Neutrophil (primary cell): ENCODE measurements around the gene RHOBTB1.
A peak's percentile ranks its signal among the peaks of the same experiment; 100 is the strongest.

Experiments
- H3K27ac ChIP-seq: fragments of 200-600 bp; sonication (generic); 2 replicates; pipeline ENCODE4 v1.5.1; 2016; ENCODE audit warnings: mild to moderate bottlenecking, moderate library complexity
- H3K27me3 ChIP-seq: fragments of 200-600 bp; sonication (generic); 2 replicates; pipeline ENCODE4 v1.6.0; 2016; ENCODE audit warnings: mild to moderate bottlenecking
- H3K36me3 ChIP-seq: fragments of 200-600 bp; sonication (generic); 2 replicates; pipeline ENCODE4 v1.5.1; 2017
- H3K4me1 ChIP-seq, 2 experiments: fragments of 200-600 bp in 1 of 2; sonication (generic) in 1 of 2; 1 replicate in 1 of 2; 2 replicates in 1 of 2; pipeline versions ENCODE4 v1.5.1 to v1.6.1; 2013 to 2016; ENCODE audit warnings: low read depth in 1 of 2, low read length in 1 of 2, mild to moderate bottlenecking in 1 of 2, moderate library complexity in 1 of 2; ENCODE audit not compliant: control insufficient read depth in 1 of 2, insufficient read depth in 1 of 2
- H3K4me3 ChIP-seq, 2 experiments: fragments of 200-600 bp in 1 of 2; sonication (generic) in 1 of 2; 1 replicate in 1 of 2; 2 replicates in 1 of 2; pipeline ENCODE4 v1.5.1; 2013 to 2016; ENCODE audit warnings: low read depth in 1 of 2, low read length in 1 of 2, mild to moderate bottlenecking in 1 of 2, moderate library complexity in 1 of 2
- H3K9me3 ChIP-seq: fragments of 200-600 bp; sonication (generic); 2 replicates; pipeline ENCODE4 v1.5.1; 2016
- TF ChIP-seq, protein P1 (sequence below): fragments of 200-600 bp; sonication (generic); IDR thresholded peaks from 2 replicates; pipeline ENCODE4 v1.5.1; 2016; ENCODE audit warnings: antibody characterized with exemption

RHOBTB1 gene, protein sequence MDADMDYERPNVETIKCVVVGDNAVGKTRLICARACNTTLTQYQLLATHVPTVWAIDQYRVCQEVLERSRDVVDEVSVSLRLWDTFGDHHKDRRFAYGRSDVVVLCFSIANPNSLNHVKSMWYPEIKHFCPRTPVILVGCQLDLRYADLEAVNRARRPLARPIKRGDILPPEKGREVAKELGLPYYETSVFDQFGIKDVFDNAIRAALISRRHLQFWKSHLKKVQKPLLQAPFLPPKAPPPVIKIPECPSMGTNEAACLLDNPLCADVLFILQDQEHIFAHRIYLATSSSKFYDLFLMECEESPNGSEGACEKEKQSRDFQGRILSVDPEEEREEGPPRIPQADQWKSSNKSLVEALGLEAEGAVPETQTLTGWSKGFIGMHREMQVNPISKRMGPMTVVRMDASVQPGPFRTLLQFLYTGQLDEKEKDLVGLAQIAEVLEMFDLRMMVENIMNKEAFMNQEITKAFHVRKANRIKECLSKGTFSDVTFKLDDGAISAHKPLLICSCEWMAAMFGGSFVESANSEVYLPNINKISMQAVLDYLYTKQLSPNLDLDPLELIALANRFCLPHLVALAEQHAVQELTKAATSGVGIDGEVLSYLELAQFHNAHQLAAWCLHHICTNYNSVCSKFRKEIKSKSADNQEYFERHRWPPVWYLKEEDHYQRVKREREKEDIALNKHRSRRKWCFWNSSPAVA

DNA sequence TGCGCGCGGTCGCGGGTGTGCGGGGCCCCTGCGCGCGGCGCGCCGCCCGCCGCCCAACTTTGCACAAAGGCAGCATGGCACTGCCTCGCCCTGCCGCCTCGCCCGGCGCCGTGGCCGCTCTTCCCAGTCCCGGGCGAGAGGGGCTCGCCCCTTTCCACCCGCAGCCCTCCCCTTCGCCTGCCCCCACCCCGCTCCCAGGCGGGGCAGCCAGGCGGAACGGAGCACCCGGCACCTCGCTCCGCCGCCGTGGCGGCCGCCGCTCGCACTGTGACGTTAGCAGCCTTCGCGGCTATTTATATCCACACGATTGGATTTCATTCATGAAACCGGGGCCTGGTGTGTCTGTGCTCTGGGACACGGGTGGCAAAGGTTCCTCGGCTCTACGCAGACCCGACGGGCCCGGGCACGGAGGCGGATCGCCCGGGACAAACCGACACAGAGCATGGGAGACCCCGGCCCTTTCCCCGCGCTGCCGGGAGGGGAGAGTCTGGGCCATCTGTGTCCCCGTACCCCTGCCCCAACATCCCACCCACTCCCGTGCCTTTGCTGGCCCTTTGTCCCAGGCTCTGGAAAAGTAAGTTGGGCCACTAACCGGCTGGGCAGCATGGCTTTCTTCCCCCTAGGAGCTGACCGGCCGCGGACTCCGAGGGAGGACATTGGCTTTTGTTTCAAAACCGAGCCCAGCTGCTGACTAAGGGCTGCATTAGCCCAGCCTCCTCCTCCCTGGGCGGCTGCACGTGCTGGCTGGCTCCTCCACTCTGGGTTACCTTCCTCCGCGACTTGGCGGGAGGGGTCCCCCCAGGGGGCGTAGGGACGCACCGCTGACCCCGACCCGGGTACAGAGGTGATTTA, at the start of gene RHOBTB1:
Gene RHOBTB1 (minus strand): TSS at position 128 of the 852 bp plus-strand sequence. CDS start 32,643 bp downstream, outside the sequence.
- Histone ChIP-seq H3K27me3 (peaks cover 79% of the 10 kb centered on the region), H3K36me3 (no peaks in the 10 kb centered on the region), H3K4me1 (peaks cover 9 to 22% of the 10 kb centered on the region in 2 experiments), H3K27ac (no peak within 1 kb of the TSS), H3K4me3 (peak within 1 kb of the TSS; percentile 31 to 50), H3K9me3 (no peaks in the 10 kb centered on the region)
- TF ChIP-seq, protein P1, sequence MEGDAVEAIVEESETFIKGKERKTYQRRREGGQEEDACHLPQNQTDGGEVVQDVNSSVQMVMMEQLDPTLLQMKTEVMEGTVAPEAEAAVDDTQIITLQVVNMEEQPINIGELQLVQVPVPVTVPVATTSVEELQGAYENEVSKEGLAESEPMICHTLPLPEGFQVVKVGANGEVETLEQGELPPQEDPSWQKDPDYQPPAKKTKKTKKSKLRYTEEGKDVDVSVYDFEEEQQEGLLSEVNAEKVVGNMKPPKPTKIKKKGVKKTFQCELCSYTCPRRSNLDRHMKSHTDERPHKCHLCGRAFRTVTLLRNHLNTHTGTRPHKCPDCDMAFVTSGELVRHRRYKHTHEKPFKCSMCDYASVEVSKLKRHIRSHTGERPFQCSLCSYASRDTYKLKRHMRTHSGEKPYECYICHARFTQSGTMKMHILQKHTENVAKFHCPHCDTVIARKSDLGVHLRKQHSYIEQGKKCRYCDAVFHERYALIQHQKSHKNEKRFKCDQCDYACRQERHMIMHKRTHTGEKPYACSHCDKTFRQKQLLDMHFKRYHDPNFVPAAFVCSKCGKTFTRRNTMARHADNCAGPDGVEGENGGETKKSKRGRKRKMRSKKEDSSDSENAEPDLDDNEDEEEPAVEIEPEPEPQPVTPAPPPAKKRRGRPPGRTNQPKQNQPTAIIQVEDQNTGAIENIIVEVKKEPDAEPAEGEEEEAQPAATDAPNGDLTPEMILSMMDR, result no peak

DNA sequence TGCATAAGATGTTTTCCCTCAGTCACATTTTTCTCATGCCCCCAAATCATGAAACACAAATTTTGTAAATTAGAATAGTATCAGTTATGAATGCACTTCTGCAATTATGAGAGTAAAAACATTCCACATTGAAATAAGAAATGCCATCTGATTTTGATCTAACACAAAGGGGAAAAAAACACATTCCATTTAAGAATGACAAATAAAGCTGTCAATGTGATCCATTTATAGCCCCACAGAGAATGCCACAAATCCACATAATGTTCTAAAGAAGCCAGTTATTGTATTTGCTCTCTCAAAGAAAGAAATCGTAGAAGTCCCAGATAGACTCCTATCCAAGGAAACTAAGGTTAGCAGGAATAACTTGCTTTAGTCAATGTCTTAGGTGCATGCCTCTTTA, 48.7 kb upstream of the RHOBTB1 start:
- H3K27ac ChIP-seq, result no peak overlapping the region
- TF ChIP-seq, protein P1, result no peak
- no peak overlapping the region for H3K4me3 ChIP-seq
- H3K36me3 ChIP-seq, result no peaks in the 10 kb centered on the region
- no peaks in the 10 kb centered on the region for H3K4me1 ChIP-seq
- no peaks in the 10 kb centered on the region for H3K27me3 ChIP-seq
- no peaks in the 10 kb centered on the region for H3K9me3 ChIP-seq

DNA sequence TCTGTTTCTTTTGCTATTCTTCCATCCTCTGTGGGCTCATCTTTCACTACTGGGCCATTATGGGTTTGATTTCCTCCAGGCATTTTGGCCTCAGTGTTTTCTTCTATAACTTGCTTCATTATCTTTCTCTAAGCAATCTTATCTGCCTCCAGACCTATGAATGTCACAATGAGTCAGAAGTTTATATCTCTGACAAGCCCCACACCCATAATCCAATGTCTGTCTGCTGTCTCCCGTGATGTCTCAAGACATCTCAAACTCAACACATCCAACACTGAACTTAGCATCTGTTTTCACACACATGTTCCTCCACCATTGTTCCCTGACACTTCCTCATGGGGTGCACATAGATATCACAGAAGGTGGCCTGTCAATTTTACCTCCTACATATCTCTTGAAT, 46.7 kb upstream of the RHOBTB1 start:
- Histone ChIP-seq H3K36me3 (no peaks in the 10 kb centered on the region), H3K27me3 (no peaks in the 10 kb centered on the region), H3K27ac (no peak overlapping the region), H3K9me3 (no peaks in the 10 kb centered on the region), H3K4me1 (no peaks in the 10 kb centered on the region), H3K4me3 (no peak overlapping the region)
- TF ChIP-seq, protein P1, result no peak

DNA sequence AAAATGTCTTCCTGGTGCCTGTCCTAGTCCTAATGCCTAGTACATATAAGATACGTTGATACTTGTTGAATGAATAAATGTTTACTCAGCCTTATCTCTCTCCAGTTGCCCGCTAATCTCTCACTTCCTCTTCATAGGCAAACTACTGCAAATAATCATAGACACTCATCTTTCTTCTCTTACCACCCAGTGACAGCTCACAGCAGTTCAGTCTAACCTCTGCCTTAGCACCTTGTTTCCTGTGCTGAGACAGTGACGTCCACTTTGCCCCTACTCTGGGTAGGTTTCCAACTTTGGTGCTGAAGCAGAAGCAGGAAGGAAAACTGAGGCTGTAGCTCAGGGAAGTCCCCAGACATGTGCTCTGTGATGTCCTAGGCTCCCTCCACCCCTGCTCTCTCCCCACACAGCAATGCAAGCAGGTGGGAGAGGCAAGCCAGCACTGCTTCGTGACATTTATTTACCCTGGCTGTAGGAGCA, 45.5 kb upstream of the RHOBTB1 start:
- TF ChIP-seq, protein P1, result no peak
- Histone ChIP-seq H3K9me3 (no peaks in the 10 kb centered on the region), H3K27ac (no peak overlapping the region), H3K4me1 (no peaks in the 10 kb centered on the region), H3K27me3 (no peaks in the 10 kb centered on the region), H3K4me3 (no peak overlapping the region), H3K36me3 (no peaks in the 10 kb centered on the region)

DNA sequence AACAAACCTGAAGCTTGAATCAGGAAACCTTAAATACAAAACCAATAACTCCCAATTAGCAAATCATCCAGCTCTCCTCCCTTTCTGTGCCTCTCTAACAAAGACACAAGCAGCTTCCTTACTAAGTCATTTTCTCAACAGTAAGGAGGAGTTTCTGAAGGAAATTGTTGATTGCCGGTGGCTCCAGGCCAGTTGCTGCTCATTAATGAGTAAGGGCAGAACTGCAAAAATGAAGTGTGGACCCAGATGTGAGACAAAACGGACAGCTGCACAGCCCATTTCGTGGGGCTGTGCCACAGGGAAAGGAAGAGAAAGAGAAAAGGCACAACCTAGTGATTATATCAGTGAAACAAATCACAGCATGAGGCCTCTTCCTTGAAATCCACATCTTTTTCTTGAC, 42.8 kb upstream of the RHOBTB1 start:
- TF ChIP-seq, protein P1, result no peak
- H3K9me3 ChIP-seq, result no peaks in the 10 kb centered on the region
- no peaks in the 10 kb centered on the region for H3K27me3 ChIP-seq
- H3K36me3 ChIP-seq, result no peaks in the 10 kb centered on the region
- H3K27ac ChIP-seq, result no peak overlapping the region
- H3K4me1 ChIP-seq, result no peaks in the 10 kb centered on the region
- no peak overlapping the region for H3K4me3 ChIP-seq
